WTC11 (cell line): ENCODE data around the gene RNF17. TPM values are rescaled to one million over a fixed set of nuclear protein-coding genes. Genes with fewer than 3 reads are reported as not detected.

Source experiments
- ATAC-seq: fragments of 200-7000 bp; cut with Tn5 transposase; 2 replicates; pipeline ENCODE4 v1.10.0; 2021; ENCODE audit warnings: mild to moderate bottlenecking, moderate library complexity
- CTCF ChIA-PET: fragments of 300-600 bp; sonication (Branson Sonifier 250); formaldehyde crosslinking; loops from one replicate; lab custom pipeline; 2021; ENCODE audit warnings: antibody characterized with exemption; lab: Charles Lee
- POLR2A ChIA-PET: fragments of 350-600 bp; sonication (Branson Sonifier 250); formaldehyde crosslinking; loops from one replicate; lab custom pipeline; 2021; ENCODE audit warnings: antibody characterized with exemption; lab: Charles Lee
- DNase-seq: peaks from one replicate; pipeline ENCODE4 v3.0.0; 2021; ENCODE audit warnings: low spot score
- H3K27ac Mint-ChIP-seq: 2 replicates; pipeline ENCODE4 v1.8.0; 2021; ENCODE audit warnings: mixed read lengths
- H3K27me3 Mint-ChIP-seq: 2 replicates; pipeline ENCODE4 v1.8.0; 2021; ENCODE audit warnings: low read depth, mild to moderate bottlenecking, moderate library complexity, mixed read lengths
- H3K36me3 Mint-ChIP-seq: 2 replicates; pipeline ENCODE4 v1.8.0; 2021; ENCODE audit warnings: mixed read lengths
- H3K4me1 Mint-ChIP-seq: 2 replicates; pipeline ENCODE4 v1.8.0; 2022; ENCODE audit warnings: mixed read lengths
- H3K4me3 Mint-ChIP-seq: 2 replicates; pipeline ENCODE4 v1.8.0; 2021; ENCODE audit warnings: mild to moderate bottlenecking, moderate library complexity, mixed read lengths
- H3K9me3 Mint-ChIP-seq: 2 replicates; pipeline ENCODE4 v1.8.0; 2021; ENCODE audit warnings: mixed read lengths
- ATF2 ChIP-seq: sonication (generic); formaldehyde crosslinking; IDR thresholded peaks from 2 replicates; pipeline ENCODE4 v1.8.1; 2022; ENCODE audit warnings: low read depth, missing genetic modification reagents, borderline replicate concordance
- ATF3 ChIP-seq: sonication (generic); formaldehyde crosslinking; conservative IDR thresholded peaks from 2 replicates; pipeline ENCODE4 v1.8.1; 2022; ENCODE audit warnings: mild to moderate bottlenecking, missing genetic modification reagents
- CBFB ChIP-seq: sonication (generic); formaldehyde crosslinking; IDR thresholded peaks from 2 replicates; pipeline ENCODE4 v1.8.1; 2022; ENCODE audit warnings: mild to moderate bottlenecking, low read depth, missing genetic modification reagents
- CREB1 ChIP-seq: sonication (generic); formaldehyde crosslinking; IDR thresholded peaks from 2 replicates; pipeline ENCODE4 v1.8.0; 2023; ENCODE audit warnings: mild to moderate bottlenecking, missing genetic modification reagents
- ELF4 ChIP-seq: sonication (generic); formaldehyde crosslinking; IDR thresholded peaks from 2 replicates; pipeline ENCODE4 v1.8.1; 2022; ENCODE audit warnings: low read depth, mild to moderate bottlenecking, moderate library complexity, missing genetic modification reagents
- EMX1 ChIP-seq: fragments of 250-450 bp; sonication (Bioruptor Pico); IDR thresholded peaks from 2 replicates; pipeline ENCODE4 v1.8.0; 2021; ENCODE audit warnings: mild to moderate bottlenecking
- IRF2 ChIP-seq: sonication (generic); formaldehyde crosslinking; IDR thresholded peaks from 2 replicates; pipeline ENCODE4 v1.8.0; 2022; ENCODE audit warnings: low read depth, missing genetic modification reagents, borderline replicate concordance
- JUN ChIP-seq: sonication (generic); formaldehyde crosslinking; IDR thresholded peaks from 2 replicates; pipeline ENCODE4 v1.8.0; 2023; ENCODE audit warnings: mild to moderate bottlenecking, missing genetic modification reagents
- MAX ChIP-seq: sonication (generic); formaldehyde crosslinking; IDR thresholded peaks from 2 replicates; pipeline ENCODE4 v1.8.0; 2022; ENCODE audit warnings: mild to moderate bottlenecking, missing genetic modification reagents
- OVOL2 ChIP-seq: fragments of 250-450 bp; sonication (Bioruptor Pico); IDR thresholded peaks from 2 replicates; pipeline ENCODE4 v1.9.0; 2021; ENCODE audit warnings: mild to moderate bottlenecking, borderline replicate concordance
- TEAD1 ChIP-seq: sonication (generic); formaldehyde crosslinking; IDR thresholded peaks from 2 replicates; pipeline ENCODE4 v1.8.0; 2022; ENCODE audit warnings: mild to moderate bottlenecking, missing genetic modification reagents
- TEAD4 ChIP-seq: sonication (generic); formaldehyde crosslinking; IDR thresholded peaks from 2 replicates; pipeline ENCODE4 v1.8.0; 2022; ENCODE audit warnings: mild to moderate bottlenecking, missing genetic modification reagents
- USF1 ChIP-seq: sonication (generic); formaldehyde crosslinking; IDR thresholded peaks from 2 replicates; pipeline ENCODE4 v1.8.0; 2022; ENCODE audit warnings: mild to moderate bottlenecking, missing genetic modification reagents
- ZNF232 ChIP-seq: sonication (generic); formaldehyde crosslinking; IDR thresholded peaks from 2 replicates; pipeline ENCODE4 v1.8.0; 2022; ENCODE audit warnings: mild to moderate bottlenecking, missing genetic modification reagents
- ZNF263 ChIP-seq: sonication (generic); formaldehyde crosslinking; IDR thresholded peaks from 2 replicates; pipeline ENCODE4 v1.8.1; 2022; ENCODE audit warnings: low read depth, mild to moderate bottlenecking, moderate library complexity, missing genetic modification reagents
- total RNA-seq: library from RNA; stranded (reverse); gene quantifications from 3 replicates; pipeline ENCODE4 v1.2.3, GENCODE V29; 2021
- TF ChIP-seq, protein P1 (sequence below): sonication (generic); formaldehyde crosslinking; IDR thresholded peaks from 2 replicates; pipeline ENCODE4 v1.8.1; 2023; ENCODE audit warnings: mild to moderate bottlenecking, missing genetic modification reagents
- TF ChIP-seq, protein P2 (sequence below): sonication (generic); formaldehyde crosslinking; IDR thresholded peaks from 2 replicates; pipeline ENCODE4 v1.8.1; 2022; ENCODE audit warnings: low read depth, mild to moderate bottlenecking, moderate library complexity, missing genetic modification reagents, borderline replicate concordance
- TF ChIP-seq, protein P3 (sequence below): sonication (generic); formaldehyde crosslinking; IDR thresholded peaks from 2 replicates; pipeline ENCODE4 v1.8.1; 2022; ENCODE audit warnings: missing genetic modification reagents, borderline replicate concordance
- TF ChIP-seq, protein P4 (sequence below): sonication (generic); formaldehyde crosslinking; IDR thresholded peaks from 2 replicates; pipeline ENCODE4 v1.8.0; 2023; ENCODE audit warnings: mild to moderate bottlenecking, missing genetic modification reagents

The RNF17 gene
- total RNA-seq, 1 experiment from 2014 or later: not detected

GRCh38 chr13:24922745-24923591, 159.0 kb downstream of the RNF17 start (continued):
- TF ChIP-seq ZNF263 (CRISPR knock-in tag): peak; percentile 89; the same call in 1 of the 2 replicates
- TF ChIP-seq EMX1 (CRISPR knock-in tag): no peak
- TF ChIP-seq, protein P1, sequence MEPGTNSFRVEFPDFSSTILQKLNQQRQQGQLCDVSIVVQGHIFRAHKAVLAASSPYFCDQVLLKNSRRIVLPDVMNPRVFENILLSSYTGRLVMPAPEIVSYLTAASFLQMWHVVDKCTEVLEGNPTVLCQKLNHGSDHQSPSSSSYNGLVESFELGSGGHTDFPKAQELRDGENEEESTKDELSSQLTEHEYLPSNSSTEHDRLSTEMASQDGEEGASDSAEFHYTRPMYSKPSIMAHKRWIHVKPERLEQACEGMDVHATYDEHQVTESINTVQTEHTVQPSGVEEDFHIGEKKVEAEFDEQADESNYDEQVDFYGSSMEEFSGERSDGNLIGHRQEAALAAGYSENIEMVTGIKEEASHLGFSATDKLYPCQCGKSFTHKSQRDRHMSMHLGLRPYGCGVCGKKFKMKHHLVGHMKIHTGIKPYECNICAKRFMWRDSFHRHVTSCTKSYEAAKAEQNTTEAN (CRISPR knock-in tag): no peak
- TF ChIP-seq TEAD1 (CRISPR knock-in tag): peak; percentile 34; the same call in 1 of the 2 replicates
- TF ChIP-seq, protein P2, sequence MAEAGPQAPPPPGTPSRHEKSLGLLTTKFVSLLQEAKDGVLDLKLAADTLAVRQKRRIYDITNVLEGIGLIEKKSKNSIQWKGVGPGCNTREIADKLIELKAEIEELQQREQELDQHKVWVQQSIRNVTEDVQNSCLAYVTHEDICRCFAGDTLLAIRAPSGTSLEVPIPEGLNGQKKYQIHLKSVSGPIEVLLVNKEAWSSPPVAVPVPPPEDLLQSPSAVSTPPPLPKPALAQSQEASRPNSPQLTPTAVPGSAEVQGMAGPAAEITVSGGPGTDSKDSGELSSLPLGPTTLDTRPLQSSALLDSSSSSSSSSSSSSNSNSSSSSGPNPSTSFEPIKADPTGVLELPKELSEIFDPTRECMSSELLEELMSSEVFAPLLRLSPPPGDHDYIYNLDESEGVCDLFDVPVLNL (CRISPR knock-in tag): no peak
- TF ChIP-seq, protein P3, sequence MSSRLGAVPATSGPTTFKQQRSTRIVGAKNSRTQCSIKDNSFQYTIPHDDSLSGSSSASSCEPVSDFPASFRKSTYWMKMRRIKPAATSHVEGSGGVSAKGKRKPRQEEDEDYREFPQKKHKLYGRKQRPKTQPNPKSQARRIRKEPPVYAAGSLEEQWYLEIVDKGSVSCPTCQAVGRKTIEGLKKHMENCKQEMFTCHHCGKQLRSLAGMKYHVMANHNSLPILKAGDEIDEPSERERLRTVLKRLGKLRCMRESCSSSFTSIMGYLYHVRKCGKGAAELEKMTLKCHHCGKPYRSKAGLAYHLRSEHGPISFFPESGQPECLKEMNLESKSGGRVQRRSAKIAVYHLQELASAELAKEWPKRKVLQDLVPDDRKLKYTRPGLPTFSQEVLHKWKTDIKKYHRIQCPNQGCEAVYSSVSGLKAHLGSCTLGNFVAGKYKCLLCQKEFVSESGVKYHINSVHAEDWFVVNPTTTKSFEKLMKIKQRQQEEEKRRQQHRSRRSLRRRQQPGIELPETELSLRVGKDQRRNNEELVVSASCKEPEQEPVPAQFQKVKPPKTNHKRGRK (CRISPR knock-in tag): no peak
- peak; percentile 59 for TF ChIP-seq ZNF232 (CRISPR knock-in tag)
- no peak for TF ChIP-seq CREB1
- TF ChIP-seq, all 79 proteins: peak for 18

GRCh38 chr13:24925318-24926231, 161.6 kb downstream of the RNF17 start:
- POLR2A ChIA-PET: no interaction called here
- Mint-ChIP-seq H3K27me3 (peaks cover 1% of the 10 kb centered on the region), H3K4me1 (peaks cover 18% of the 10 kb centered on the region), H3K36me3 (peaks cover 3% of the 10 kb centered on the region; the same call in 1 of the 2 replicates), H3K27ac (no peak overlapping the region), H3K4me3 (no peak overlapping the region)
- DNase-seq: no peak
- CTCF ChIA-PET: no interaction called here
- no peak for ATAC-seq
- TF ChIP-seq OVOL2 (CRISPR knock-in tag) (no peak), ATF3 (CRISPR knock-in tag) (no peak)
- TF ChIP-seq, all 79 proteins: peak for 0
- H3K9me3 Mint-ChIP-seq: peaks cover 10% of the 10 kb centered on the region; the same call in 1 of the 2 replicates

GRCh38 chr13:24927810-24928404, 163.9 kb downstream of the RNF17 start:
- Mint-ChIP-seq H3K4me1 (peaks cover 17% of the 10 kb centered on the region), H3K27me3 (peaks cover 18% of the 10 kb centered on the region), H3K36me3 (peaks cover 3% of the 10 kb centered on the region; the same call in 1 of the 2 replicates), H3K9me3 (peaks cover 10% of the 10 kb centered on the region; the same call in 1 of the 2 replicates), H3K27ac (no peak overlapping the region), H3K4me3 (no peak overlapping the region)
- ATAC-seq (no peak), DNase-seq (no peak)
- POLR2A ChIA-PET: no interaction called here
- CTCF ChIA-PET: no interaction called here
- TF ChIP-seq ELF4 (CRISPR knock-in tag): no peak
- TF ChIP-seq TEAD4 (CRISPR knock-in tag): no peak
- no peak for TF ChIP-seq IRF2 (CRISPR knock-in tag)
- TF ChIP-seq USF1 (CRISPR knock-in tag): no peak
- no peak for TF ChIP-seq CBFB (CRISPR knock-in tag)
- TF ChIP-seq TEAD1 (CRISPR knock-in tag): no peak
- no peak for TF ChIP-seq ATF2 (CRISPR knock-in tag)
- TF ChIP-seq JUN (CRISPR knock-in tag): no peak
- TF ChIP-seq, protein P4, sequence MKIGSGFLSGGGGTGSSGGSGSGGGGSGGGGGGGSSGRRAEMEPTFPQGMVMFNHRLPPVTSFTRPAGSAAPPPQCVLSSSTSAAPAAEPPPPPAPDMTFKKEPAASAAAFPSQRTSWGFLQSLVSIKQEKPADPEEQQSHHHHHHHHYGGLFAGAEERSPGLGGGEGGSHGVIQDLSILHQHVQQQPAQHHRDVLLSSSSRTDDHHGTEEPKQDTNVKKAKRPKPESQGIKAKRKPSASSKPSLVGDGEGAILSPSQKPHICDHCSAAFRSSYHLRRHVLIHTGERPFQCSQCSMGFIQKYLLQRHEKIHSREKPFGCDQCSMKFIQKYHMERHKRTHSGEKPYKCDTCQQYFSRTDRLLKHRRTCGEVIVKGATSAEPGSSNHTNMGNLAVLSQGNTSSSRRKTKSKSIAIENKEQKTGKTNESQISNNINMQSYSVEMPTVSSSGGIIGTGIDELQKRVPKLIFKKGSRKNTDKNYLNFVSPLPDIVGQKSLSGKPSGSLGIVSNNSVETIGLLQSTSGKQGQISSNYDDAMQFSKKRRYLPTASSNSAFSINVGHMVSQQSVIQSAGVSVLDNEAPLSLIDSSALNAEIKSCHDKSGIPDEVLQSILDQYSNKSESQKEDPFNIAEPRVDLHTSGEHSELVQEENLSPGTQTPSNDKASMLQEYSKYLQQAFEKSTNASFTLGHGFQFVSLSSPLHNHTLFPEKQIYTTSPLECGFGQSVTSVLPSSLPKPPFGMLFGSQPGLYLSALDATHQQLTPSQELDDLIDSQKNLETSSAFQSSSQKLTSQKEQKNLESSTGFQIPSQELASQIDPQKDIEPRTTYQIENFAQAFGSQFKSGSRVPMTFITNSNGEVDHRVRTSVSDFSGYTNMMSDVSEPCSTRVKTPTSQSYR: no peak
- no peak for TF ChIP-seq MAX (CRISPR knock-in tag)
